C4-2B (cell line): ENCODE measurements around the gene PGM2.

Source experiments
- ZFX ChIP-seq: fragments of 450-650 bp; IDR thresholded peaks from 2 replicates; pipeline ENCODE4 v1.6.1; 2017
- TF ChIP-seq, protein P1 (sequence below): fragments of 450-650 bp; conservative IDR thresholded peaks from 2 replicates; pipeline ENCODE4 v1.5.1; 2017; ENCODE audit warnings: mild to moderate bottlenecking

DNA sequence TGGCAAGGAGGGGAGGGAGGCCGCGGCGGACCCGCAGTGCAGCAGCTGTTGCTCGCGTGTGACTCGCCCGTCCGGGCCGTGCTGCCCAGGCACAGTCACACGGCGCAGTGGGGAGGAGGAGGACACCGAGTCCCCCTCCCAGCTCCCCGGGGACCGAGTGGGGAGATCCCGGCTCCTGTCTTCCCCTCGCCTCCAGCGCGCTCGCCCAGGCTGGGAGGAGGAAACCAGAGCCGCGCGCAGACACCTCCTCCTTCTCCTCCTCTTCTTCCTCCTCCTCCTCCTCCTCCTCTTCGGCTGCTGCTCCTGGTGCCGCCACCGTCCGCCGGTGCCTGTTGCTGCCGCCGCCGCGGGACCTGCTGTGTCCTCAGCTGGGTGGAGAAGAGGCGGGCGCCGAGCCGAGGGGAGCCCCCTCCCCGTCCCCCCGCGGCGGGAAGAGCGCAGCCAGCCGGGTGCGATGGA, 64.3 kb downstream of the PGM2 start, which contains the start of gene TBC1D1:
- TF ChIP-seq, protein P1, sequence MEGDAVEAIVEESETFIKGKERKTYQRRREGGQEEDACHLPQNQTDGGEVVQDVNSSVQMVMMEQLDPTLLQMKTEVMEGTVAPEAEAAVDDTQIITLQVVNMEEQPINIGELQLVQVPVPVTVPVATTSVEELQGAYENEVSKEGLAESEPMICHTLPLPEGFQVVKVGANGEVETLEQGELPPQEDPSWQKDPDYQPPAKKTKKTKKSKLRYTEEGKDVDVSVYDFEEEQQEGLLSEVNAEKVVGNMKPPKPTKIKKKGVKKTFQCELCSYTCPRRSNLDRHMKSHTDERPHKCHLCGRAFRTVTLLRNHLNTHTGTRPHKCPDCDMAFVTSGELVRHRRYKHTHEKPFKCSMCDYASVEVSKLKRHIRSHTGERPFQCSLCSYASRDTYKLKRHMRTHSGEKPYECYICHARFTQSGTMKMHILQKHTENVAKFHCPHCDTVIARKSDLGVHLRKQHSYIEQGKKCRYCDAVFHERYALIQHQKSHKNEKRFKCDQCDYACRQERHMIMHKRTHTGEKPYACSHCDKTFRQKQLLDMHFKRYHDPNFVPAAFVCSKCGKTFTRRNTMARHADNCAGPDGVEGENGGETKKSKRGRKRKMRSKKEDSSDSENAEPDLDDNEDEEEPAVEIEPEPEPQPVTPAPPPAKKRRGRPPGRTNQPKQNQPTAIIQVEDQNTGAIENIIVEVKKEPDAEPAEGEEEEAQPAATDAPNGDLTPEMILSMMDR, result no peak
- TF ChIP-seq ZFX, result no peak
